PC-9 (cell line): ENCODE data around the gene SMG9.

Source experiments
- EZH2 ChIP-seq: fragments of 200-600 bp; sonication (generic); IDR thresholded peaks from 2 replicates; pipeline ENCODE4 v1.8.0; 2017; ENCODE audit warnings: antibody characterized with exemption, low read depth
- TF ChIP-seq, protein P1 (sequence below): fragments of 200-600 bp; sonication (generic); conservative IDR thresholded peaks from 2 replicates; pipeline ENCODE4 v1.6.1; 2017; ENCODE audit warnings: mixed run types, antibody characterized with exemption, mild to moderate bottlenecking, moderate library complexity

DNA sequence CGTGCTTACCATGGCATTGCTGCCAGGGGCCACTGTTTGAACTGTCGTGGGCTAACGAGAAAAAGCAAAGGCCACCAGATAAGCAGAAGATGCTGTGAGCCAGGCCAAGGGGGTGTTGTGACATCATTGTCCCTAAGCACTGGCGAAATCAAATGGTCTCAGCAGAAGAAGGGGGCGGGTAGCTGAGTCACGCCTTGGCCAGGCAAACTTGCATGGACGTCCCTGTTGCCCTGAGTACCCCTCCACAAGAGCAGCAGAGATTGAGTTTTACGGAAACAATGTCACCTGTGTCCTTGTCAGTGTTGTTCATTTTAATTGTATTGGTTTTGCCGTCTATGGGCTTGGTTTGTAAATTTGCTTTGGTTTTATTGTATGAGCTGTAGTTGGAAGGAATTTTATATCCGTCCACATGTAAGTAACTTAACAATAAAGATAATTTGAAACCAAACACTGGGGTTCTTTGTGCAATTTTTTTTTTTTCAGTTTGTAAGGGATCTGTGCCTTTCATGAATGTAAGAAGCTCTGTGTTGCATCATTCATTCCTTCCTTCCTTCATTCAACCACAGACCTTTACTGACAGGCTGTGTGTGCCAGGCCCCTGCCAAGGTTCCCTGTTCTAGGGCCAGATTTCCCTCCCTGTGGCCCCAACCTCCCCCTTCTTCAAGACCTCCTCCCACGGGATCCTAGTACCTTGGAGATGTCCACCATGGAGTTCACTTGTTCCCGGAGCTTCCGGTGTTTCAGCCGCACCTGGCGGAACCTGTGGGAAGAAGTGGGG lies 13.7 kb upstream of the SMG9 start:
- no peak for TF ChIP-seq EZH2
- TF ChIP-seq, protein P1, sequence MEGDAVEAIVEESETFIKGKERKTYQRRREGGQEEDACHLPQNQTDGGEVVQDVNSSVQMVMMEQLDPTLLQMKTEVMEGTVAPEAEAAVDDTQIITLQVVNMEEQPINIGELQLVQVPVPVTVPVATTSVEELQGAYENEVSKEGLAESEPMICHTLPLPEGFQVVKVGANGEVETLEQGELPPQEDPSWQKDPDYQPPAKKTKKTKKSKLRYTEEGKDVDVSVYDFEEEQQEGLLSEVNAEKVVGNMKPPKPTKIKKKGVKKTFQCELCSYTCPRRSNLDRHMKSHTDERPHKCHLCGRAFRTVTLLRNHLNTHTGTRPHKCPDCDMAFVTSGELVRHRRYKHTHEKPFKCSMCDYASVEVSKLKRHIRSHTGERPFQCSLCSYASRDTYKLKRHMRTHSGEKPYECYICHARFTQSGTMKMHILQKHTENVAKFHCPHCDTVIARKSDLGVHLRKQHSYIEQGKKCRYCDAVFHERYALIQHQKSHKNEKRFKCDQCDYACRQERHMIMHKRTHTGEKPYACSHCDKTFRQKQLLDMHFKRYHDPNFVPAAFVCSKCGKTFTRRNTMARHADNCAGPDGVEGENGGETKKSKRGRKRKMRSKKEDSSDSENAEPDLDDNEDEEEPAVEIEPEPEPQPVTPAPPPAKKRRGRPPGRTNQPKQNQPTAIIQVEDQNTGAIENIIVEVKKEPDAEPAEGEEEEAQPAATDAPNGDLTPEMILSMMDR, result no peak
